Gastrocnemius medialis (tissue), 4 donors: ENCODE data around the gene TMEM236.

Experiments
- CTCF ChIP-seq, 5 experiments: fragments of 450-650 bp in 3 of 5; fragments of 200-600 bp in 2 of 5; sonication (generic) in 2 of 5; IDR thresholded peaks in 4 of 5; conservative IDR thresholded peaks in 1 of 5; 1 replicate in 4 of 5; 2 replicates in 1 of 5; pipeline ENCODE4 v1.5.1; 2016 to 2019; ENCODE audit warnings: antibody characterized with exemption in 5 of 5, mild to moderate bottlenecking in 3 of 5, moderate library complexity in 3 of 5
- POLR2A ChIP-seq, 2 donors: fragments of 450-650 bp; IDR thresholded peaks; one replicate each; pipeline ENCODE4 v1.6.1; 2017; ENCODE audit warnings: antibody characterized with exemption in 2 of 2, mild to moderate bottlenecking in 2 of 2, moderate library complexity in 2 of 2

DNA sequence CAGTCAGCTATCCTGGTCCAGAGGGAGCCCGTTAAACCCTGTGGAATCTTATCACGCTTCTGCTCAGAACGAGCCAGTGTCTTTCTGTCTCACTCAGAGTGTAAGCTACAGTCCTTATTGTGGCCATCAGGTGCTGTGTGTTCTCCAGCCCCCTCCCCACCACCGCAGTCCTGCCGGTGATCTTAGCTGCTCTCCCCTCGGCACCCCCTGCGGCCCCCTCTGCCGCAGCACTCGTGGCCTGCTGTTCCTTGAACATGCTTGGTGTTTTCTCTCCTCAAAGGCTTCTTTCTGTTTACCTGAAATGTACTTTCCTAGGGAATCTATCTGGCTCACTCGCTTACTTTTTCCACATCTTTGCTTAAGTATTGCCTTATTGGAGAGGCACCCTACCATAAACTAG is 38.2 kb upstream of the TMEM236 start:
- no peak for TF ChIP-seq POLR2A (IDR thresholded peaks at IDR 0.05)
- no peak for TF ChIP-seq CTCF (IDR thresholded peaks at IDR 0.05 in 4 of 5, conservative IDR thresholded peaks at IDR 0.05 in 1 of 5)
